Fibroblast of skin of right quadriceps (primary cell): ENCODE results near the gene PRPF6.

ENCODE experiments used
- DNase-seq: peaks from one replicate; pipeline ENCODE4 v3.0.0-alpha.2; 2013

The PRPF6 gene

DNA sequence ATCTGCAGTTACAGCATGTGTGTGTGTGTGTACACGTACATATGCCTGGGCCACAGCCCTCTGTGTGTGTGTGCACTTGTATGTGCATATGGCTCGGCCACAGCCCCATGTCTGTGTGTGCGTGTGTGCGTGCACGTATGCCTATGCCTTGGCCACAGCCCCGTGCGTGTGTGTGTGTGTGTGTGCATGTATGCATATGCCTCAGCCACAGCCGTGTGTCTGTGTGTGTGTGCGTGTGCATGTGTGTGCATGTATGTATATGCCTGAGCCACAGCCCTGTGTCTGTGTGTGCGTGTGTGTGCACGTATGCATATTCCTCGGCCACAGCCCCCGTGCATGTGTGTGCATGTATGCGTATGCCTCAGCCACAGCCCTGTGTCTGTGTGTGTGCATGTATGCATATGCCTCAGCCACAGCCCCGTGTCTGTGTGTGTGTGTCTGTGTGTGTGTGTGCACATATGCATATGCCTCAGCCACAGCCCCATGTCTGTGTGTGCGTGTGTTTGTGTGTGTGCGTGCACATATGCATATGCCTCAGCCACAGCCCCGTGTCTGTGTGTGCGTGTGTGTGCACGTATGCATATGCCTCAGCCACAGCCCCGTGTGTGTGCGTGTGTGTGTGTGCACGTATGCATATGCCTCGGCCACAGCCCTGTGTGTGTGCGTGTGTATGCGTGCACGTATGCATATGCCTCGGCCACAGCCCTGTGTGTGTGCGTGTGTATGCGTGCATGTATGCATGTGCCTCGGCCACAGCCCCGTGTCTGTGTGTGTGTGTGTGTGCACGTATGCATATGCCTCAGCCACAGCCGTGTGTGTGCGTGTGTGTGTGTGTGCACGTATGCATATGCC is 40.4 kb downstream of the PRPF6 start:
- DNase-seq, result no peak

DNA sequence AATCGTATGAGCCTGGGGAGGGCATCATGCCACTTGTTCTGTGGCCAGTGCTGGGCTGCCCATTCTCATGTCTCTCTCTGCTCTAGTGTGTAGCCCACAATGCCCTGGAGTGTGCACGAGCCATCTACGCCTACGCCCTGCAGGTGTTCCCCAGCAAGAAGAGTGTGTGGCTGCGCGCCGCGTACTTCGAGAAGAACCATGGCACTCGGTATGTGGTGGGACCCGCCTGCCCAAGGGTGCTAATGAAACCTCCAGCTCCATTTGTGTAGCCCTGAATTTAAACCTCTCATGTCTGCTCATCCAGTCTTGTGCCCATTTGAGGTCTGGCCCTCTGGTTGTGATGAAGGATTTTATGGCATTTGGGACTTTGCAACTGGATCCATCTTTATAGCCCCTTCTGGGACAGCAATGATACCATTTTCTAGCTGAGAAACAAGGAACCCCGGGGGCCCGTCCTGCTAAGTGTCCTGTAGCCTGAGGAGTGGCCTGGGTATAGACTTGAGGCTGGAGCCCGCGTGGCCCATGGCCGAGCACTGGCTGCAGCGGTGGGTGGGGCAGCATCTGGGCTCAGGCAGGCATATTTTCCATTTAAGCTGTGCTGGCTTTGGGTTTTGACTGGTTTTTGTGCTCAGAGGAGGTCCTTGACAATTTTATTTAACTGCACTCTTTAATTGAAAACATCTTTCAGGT is 41.9 kb downstream of the PRPF6 start:
- no peak for DNase-seq

DNA sequence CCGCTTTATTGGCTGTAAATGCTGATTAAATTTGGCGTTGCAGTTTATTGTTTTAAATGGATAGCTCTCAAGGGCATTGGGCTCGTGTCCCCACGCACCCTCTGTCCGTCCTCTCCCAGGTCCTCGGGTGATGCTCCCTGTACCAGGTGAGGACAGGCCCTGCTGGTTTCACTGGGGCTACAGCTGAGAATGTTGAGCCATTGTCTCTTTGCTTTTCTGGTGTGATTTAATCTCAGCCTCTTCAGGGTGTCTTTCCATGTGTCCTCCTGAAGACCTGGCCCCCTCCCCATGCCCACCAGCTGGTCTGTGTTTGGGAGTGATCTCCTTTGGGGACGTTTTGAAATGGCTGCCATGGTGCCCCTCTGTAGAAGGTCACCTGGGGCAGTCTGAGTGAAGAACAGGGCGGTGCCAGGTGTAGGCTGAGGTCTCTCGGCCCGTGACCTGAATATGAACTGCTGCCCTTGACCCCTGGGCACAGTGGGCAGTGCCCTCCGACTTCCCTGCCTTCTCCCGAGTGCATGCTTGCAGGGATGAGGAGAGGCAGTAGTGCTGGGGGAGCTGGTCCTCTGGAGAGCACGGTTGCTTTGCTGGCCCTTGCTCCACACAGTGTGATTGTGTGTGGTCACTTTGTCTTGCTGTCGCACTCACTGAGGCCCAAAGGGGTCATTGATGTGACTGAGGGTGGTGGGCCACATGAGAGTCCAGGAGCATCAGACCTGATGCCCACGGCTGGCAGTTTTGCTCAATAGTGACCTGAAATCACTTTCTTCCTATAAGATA is 42.6 kb downstream of the PRPF6 start:
- no peak for DNase-seq

DNA sequence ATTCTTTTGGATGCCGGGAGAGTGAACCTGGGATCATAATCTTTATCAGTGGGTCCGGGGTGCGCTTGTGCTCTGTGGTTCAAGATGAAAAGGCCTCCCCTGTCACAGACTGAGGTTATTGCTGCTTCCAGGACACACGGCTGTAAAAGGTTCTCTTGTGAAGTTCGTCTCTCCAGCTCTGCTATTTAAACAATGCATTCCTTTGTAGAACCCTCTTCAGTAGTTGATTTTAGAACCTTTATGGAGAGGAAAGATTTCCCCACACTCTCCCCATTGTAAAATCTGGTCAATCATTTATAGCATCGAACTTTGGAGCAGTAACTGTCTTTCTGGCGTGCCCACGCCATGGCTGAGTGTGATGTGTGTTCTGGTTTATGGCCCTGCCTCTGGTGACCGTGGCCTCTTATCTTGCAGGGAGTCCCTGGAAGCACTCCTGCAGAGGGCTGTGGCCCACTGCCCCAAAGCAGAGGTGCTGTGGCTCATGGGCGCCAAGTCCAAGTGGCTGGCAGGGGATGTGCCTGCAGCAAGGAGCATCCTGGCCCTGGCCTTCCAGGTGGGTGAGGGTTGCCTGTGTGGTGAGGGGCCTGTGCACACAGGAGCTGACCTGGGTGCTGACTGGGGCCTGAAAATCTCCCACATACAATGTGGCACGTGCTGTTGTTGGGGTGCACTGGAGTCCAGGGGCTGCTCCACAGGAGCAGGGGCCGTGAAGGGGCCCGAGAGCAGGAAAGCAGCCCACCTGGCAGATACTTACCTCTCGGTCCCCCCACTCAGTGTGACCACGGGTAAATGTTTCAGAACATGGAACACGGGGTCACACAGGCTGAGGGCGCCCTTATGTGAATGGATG is 43.4 kb downstream of the PRPF6 start:
- DNase-seq, result no peak

DNA sequence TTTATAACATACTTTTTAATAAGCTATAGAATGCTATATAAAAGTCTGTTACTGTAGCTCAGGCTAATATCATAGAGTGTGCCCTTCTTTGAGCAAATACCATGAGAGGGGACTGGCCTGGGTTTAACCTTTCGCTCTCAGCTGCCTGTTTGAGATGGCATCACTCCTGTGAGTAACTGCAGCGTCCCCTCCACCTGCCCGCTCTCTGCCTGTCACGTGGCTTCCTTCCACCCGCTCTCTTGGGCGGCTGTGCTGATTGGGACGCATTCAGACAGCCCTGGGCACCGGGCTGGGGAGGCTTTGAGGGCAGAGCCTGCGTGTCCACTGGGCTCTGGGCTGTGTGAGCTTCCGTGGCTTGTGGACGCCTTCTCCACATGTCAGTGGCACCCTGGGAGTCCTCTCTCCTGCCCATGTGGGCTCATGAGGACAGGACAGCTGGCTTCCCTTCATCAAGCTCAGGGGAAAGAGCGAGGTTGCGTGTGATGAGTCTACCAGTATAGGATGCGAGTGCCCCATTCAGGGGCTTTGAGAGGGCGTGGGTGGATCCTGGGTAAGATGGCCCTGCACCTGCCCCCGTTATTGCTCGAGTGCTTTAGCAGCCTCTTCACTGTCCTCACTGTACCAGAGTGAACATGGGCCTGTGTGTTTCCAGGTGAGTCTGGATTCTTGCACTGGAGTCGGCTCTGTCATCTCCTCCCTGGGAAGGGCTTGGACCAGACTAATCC is 44.3 kb downstream of the PRPF6 start:
- DNase-seq, result no peak

DNA sequence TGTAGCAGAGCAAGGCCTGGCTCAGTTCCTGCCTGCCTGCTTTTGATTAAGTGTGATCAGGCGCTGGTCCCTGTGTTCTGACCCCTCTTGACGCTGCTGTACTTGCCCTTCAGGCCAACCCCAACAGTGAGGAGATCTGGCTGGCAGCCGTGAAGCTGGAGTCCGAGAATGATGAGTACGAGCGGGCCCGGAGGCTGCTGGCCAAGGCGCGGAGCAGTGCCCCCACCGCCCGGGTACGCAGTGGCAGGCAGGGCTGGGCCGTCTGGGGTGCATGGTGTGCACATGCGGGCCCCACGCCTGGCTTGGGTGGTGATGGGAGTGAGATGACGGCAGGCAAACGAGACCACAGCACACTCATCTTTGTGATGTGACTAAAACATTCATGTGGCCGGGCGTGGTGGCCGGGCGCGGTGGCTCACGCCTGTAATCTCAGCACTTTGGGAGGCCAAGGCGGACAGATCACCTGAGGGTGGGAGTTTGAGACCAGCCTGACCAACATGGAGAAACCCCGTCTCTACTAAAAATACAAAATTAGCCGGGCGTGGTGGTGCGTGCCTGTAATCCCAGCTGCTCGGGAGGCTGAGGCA is 45.0 kb downstream of the PRPF6 start:
- DNase-seq, result no peak

DNA sequence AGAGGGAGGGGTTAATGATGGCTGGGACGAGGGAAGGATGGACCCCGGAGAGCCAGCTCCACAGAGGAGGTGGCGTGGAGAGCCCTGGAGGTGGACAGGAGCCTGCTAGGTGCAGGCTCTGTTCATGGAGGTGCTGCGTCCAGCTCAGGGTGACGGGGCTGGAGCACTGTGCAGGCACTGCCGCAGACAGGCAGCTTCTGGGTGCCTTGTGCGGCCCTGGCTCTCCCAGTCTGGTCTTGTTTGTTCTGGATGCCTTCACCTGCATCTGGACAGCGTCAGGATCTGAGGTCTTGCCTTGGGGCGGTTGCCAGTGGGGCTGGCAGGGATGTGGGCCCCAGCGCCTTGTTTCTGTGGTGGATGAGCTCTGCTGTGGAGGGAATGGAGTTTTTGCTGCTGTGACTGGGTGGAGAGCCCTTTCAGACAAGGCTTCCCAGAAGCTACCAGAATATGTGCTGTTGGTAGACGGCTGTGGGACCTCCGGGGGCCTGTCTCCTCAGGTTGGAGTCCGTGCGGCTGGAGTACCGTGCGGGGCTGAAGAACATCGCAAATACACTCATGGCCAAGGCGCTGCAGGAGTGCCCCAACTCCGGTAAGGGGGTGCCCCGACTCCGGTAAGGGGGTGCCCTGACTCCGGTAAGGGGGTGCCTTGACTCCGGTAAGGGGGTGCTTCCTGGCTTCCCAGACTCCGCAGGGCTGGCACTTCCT is 47.2 kb downstream of the PRPF6 start:
- DNase-seq, result no peak

DNA sequence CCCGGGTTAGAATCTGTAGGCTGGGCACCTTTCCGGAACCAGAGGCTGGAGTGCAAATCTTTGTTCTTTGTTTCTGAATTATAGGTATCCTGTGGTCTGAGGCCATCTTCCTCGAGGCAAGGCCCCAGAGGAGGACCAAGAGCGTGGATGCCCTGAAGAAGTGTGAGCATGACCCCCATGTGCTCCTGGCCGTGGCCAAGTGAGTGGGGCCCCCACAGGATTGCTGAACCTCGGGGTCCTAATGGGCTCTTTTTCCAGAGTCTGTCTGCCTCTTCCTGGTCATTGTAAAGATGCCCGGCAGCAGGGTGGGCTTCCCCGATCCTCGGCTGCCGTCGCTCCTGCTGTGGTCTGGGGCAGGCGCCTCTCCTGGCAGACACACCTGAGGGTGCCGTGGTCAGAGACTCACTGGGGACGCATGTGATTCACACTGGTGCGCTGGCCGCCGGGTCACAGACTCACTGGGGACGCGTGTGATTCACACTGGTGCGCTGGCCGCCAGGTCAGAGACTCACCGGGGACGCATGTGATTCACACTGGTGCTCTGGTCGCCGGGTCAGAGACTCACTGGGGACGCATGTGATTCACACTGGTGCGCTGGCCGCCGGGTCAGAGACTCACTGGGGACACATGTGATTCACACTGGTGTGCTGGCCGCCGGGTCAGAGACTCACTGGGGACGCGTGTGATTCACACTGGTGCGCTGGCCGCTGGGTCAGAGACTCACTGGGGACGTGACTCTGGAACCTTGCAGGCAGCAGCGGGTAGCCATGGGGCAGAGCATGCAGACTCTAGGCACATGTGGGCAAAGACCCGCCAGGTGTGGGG is 48.6 kb downstream of the PRPF6 start:
- DNase-seq, result no peak

DNA sequence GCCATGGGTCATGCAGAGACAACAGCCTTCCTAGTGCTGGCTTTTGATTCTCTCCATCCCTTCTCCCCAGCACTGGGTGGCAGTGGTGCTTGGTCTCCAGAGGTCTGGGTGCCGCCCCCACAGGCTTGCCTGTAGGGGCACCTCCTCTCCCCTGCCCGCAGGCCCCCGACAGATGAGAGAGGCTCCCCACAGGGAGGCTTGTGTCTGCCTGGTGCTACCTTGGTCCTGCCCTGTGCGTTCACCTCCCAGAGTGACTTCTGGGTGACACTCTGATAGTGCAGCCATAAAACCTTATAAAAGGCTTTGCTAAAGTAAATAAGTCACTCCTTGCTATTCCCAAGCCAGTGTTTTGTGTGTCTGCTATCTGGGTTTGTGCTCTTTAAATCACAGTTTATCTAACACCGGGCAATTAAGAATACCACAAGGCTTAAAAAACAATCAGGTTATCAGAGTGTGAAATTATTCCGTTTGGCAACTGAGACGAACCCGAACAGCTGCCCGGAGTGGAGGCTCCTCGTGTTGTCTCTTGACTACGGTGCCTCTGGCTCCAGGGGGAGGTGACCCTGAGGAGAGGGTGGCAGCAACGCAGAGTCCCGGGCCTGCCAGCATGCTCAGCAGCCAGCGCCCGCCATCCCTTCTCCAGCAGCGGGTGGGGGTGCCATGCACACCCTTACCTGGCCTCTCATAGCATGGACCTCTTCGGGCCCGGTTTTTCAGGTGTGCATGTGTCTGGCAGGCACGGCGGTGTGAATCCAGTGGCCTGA is 49.6 kb downstream of the PRPF6 start:
- no peak for DNase-seq

DNA sequence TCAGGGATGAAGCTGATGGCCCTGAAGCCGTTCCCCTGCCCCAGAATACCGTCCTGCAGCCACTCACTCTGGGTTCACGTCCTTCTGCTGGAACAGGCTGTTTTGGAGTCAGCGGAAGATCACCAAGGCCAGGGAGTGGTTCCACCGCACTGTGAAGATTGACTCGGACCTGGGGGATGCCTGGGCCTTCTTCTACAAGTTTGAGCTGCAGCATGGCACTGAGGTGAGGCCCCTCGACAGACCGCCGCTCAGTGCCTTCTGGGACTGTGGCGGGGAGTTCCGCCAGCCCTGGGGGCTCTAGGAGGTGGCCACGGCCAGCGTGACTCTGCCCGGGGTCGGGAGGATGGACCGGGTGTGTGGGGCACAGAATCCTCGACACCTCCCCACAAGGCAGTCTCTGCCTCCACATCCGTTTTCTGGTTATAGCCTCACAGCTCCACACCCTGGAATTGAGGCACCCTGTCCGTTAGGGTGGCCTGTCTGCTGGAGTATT is 50.9 kb downstream of the PRPF6 start:
- no peak for DNase-seq

DNA sequence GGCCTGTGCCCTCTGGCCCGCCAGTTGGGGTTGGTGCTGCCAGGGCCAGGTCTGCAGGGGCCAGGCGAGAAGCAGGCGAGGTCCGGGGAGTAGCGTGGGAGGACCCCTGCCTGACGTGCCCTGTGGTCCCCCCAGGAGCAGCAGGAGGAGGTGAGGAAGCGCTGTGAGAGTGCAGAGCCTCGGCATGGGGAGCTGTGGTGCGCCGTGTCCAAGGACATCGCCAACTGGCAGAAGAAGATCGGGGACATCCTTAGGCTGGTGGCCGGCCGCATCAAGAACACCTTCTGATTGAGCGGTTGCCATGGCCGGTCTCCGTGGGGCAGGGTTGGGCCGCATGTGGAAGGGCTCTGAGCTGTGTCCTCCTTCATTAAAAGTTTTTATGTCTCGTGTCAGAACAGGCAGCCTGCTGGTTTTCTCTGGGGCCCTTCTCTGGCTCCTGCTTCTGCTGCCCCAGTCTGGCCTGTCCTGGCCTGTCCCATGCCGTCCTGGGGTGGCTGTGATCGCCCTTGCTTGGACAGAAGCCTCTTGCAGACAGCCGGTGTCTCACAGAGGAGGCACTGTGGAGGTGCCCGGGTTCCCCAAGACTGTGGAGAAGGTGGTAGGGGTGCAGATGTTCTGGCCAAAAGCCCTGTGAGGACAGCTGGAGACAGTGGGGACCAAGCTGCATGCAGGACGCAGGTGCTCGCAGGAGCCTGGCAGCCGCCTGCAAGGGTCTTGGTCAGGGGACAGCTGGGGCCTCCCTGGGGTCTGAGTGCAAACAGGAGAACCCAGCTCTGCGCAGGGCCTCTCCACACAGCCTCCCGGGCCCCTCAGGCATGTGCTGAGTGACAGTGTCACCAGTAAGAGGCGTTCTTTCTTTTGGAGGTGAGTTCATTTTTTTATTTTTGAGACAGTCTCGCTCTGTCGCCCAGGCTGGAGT is 52.0 kb downstream of the PRPF6 start:
- no peak for DNase-seq

DNA sequence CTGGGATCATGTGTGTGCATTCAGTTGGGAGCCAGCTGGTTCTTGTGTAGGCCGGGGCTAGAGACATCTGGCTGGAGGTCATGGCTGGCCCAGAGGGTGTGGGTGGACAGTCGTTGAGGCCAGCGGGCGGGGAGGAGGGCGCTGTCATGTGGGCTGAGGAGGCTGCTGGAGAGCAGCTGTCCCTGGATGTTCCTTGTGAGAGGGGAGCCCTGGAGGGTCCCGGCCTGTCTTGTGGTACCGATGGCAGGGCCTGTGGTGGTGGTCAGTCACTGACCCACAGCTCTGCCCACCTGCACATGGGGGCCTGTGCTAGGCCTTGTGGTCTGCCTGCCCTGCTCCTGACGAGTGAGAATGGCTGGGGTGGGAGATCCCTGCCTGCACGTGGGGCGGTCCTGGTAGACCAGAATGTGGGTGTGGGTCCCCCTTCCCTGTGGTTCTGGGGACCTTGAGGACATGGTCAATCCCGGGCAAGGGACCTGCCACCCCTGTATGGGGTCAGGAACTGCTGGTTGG is 53.1 kb downstream of the PRPF6 start:
- DNase-seq, result no peak

DNA sequence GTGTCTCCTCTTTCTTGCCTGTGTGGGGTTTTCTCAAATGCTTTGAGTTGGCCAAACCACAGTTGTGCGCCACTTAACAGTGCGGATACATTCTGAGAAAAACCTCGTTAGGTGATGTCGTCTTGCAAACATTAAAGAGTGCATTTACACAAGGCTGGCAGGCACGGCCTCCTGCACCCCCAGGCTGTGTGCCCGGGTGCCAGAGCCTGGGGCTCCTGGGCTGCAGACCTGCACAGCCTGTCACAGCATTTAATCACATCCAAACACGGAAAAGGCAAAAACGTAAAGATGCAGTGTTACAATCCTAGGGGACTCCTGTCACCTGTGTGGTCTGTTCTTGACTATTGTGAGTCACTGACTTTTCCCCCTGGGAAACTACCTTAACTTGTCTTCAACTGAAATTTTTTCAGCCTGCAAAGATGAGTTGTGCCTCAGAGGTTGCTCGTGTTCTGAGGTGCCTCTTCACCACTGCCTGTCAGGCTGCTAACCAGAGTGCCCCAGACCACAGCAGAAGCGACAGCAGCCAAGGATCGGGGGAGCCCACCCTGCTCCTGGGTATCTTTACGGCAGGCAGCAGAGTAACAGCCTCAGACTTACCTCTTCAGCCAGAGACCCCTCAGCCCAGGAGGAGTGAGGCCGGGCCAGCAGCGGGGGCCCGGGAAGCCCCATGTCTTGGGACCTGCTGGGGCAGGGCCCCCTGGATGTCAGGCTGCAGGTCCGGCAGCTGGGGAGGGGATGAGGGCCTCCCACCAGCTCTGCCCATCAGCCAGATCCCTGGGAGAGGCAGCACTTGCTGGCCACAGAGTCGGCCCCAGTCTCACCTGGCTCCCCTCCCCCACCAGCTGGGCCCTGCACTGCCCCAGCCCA is 54.4 kb downstream of the PRPF6 start:
- DNase-seq, result no peak

DNA sequence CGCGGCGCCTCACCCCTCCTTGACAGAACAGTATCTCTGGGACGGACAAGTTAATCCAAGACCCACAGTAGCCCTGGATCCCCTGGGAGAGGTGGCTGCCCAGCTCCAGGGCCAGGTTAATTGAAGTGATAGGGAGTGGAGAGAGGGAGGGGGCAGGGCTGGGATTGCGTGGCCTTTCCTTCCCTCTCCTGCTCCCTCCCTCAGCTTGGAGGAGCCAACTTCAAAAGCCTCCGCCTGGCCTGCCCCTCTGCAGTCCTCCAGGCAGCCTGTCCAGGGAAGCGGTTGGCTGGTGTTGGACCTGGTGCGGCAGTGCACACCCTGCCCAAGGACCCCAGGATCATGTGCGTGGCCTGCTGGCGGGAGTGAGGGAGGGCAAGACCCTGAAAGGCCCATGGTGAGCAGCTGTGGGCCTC is 55.0 kb downstream of the PRPF6 start, which contains the start of gene C20orf204:
Gene C20orf204 (plus strand): TSS at position 250 of the 413 bp plus-strand sequence. CDS start 142 bp downstream, at position 392.
- no peak for DNase-seq

DNA sequence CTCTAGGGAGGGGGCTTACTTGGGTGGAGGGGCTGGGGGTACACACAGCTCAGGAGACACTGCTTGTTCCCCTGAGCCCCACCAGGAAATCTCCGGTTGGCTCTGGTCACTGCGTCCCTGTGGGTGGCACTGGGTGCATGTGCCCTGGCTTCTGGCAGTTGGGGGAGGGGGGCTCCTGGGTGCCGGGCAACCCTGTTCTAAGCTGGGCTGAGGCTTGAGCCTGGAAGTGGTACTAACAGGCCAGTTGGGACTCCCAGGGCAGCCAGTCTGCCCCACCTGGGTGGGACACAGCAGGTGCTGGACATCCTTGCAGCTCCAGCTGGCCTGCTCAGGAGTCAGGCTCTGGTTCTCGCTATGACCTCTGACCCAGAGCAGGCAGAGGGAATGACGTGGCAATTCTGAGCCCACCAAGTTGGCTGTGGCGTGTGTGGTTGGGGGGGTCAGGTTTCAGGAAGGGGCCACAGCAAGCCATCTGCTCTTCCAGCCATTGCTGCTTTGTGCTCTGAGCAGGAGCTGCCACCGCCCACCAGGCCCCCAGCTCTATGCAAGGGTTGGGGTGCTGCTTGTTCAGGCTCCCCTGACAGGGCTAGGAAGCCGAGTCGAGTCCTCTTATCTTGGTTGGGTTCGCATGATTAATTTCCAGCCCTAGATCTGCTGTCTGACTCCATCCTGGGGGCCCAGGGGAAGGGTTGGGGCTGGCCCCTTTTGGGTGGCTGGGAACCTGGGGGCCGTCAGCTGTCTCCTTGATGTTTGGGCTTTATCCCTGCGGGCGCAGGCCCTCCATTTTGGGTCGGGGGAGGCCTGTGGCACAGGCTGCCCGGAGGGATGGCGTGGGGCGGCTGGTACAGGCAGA is 55.6 kb downstream of the PRPF6 start:
- DNase-seq, result no peak

DNA sequence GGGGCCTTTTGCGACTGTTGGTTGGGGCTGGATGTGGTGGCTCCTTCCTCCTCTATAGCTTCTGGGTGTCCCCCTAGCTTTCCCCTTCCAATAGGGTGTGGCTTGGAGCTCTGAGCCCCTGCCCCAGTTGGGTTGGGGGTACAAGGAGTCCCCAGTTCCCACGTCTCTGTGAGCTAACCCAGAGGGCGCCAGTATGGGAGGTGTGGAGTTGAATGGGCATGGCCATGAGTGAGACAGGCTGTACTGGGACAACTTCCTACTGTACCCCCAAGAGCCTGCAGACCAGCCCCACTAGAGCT is 56.2 kb downstream of the PRPF6 start:
- no peak for DNase-seq
